CD4-positive, alpha-beta T cell (primary cell): Measurements from ENCODE around the gene CDH24. TPM values are rescaled to one million over a fixed set of nuclear protein-coding genes. Genes with fewer than 3 reads are reported as not detected.

Experiments
- ATAC-seq: fragments of 200-7000 bp; cut with Tn5 transposase; one replicate; pipeline ENCODE4 v1.10.0; 2022; ENCODE audit warnings: mild to moderate bottlenecking; ENCODE audit not compliant: poor library complexity
- CTCF ChIA-PET: fragments of 350-600 bp; sonication (Branson Sonifier 250); formaldehyde crosslinking; loops from one replicate; lab custom pipeline; 2021; ENCODE audit warnings: antibody characterized with exemption, inconsistent platforms; lab: Charles Lee
- POLR2A ChIA-PET: fragments of 350-600 bp; sonication (Branson Sonifier 250); formaldehyde crosslinking; loops from one replicate; lab custom pipeline; 2021; ENCODE audit warnings: antibody characterized with exemption, inconsistent platforms; lab: Charles Lee
- DNase-seq, 14 experiments: peaks; one replicate each; pipeline ENCODE4 v3.0.0-alpha.2; 2013 to 2020; ENCODE audit warnings: mixed read lengths in 2 of 14
- H3K27ac ChIP-seq, 2 donors: one replicate each; pipeline versions ENCODE4 v1.5.1 to v1.7.0; 2013; ENCODE audit warnings: low read length in 2 of 2, low read depth in 1 of 2, mild to moderate bottlenecking in 1 of 2
- H3K27me3 ChIP-seq, 2 experiments: 1 replicate in 1 of 2; 2 replicates in 1 of 2; pipeline versions ENCODE4 v1.6.1 to v1.7.0; 2013; ENCODE audit warnings: low read length in 2 of 2, control low read depth in 1 of 2, mild to moderate bottlenecking in 1 of 2, moderate library complexity in 1 of 2; ENCODE audit not compliant: insufficient read depth in 2 of 2, control insufficient read depth in 1 of 2
- H3K36me3 ChIP-seq: one replicate; pipeline ENCODE4 v1.6.1; 2013; ENCODE audit warnings: low read length, control low read depth; ENCODE audit not compliant: insufficient read depth
- H3K4me1 ChIP-seq: one replicate; pipeline ENCODE4 v1.6.1; 2013; ENCODE audit warnings: low read length, control low read depth; ENCODE audit not compliant: insufficient read depth
- H3K4me3 ChIP-seq: one replicate; pipeline ENCODE4 v1.5.1; 2013; ENCODE audit warnings: mild to moderate bottlenecking, low read length, moderate library complexity
- H3K9me3 ChIP-seq, 2 experiments: 1 replicate in 1 of 2; 2 replicates in 1 of 2; pipeline versions ENCODE4 v1.6.1 to v1.7.0; 2013; ENCODE audit warnings: low read length in 2 of 2, mild to moderate bottlenecking in 2 of 2, control low read depth in 1 of 2, moderate library complexity in 1 of 2; ENCODE audit not compliant: control insufficient read depth in 1 of 2, insufficient read depth in 1 of 2
- H3K27ac Mint-ChIP-seq: one replicate; pipeline ENCODE4 v1.8.0; 2020; ENCODE audit warnings: mixed read lengths
- H3K27me3 Mint-ChIP-seq: one replicate; pipeline ENCODE4 v1.8.0; 2021; ENCODE audit warnings: mixed read lengths
- H3K36me3 Mint-ChIP-seq: one replicate; pipeline ENCODE4 v1.8.0; 2021; ENCODE audit warnings: low read depth, mixed read lengths
- H3K4me1 Mint-ChIP-seq: one replicate; pipeline ENCODE4 v1.8.0; 2021; ENCODE audit warnings: low read depth, mixed read lengths
- H3K4me3 Mint-ChIP-seq: one replicate; pipeline ENCODE4 v1.8.0; 2020; ENCODE audit warnings: mild to moderate bottlenecking, mixed read lengths
- H3K9me3 Mint-ChIP-seq: one replicate; pipeline ENCODE4 v1.8.0; 2020; ENCODE audit warnings: mixed read lengths
- intact Hi-C, 2 experiments: fragments of 100-400 bp; cut with DNase I in 1 of 2; cut with micrococcal nuclease in 1 of 2; formaldehyde crosslinking; loops; one replicate each; pipeline versions ENCODE4 v1.15.1 to v1.9.0; 2023 to 2025; cut with DNase I, micrococcal nuclease
- total RNA-seq, 174 experiments: library from RNA in 2 of 174; stranded (reverse) in 2 of 174; gene quantifications; one replicate each; pipeline ENCODE4 v1.2.3 and lab custom pipeline; 2021 to 2026
- TF ChIP-seq, protein P1 (sequence below): fragments of 200-600 bp; IDR thresholded peaks from one replicate; pipeline ENCODE4 v1.8.0; 2022; ENCODE audit warnings: antibody characterized with exemption, mild to moderate bottlenecking

Gene CDH24
- total RNA-seq, 2 experiments from 2014 or later: 3.3 to 3.7 TPM

DNA sequence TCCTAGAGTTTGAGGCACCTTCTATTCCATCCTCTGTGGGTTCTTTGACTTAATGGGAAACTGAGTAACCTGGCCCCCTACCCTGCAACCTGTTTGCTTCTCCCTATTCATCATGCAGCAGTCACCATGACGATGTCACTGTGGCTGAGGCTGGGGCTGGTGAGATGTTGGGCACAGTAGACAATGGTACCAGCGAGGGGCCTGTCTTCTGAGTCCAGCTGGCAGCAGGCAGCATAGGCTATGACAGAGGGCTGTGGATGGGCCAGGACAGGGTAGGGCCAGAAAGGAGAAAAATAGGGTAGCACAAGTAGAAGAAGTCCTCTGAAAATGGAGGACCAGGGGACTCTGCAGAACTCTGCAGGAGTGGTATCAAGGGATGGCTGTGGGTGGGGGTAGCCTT lies 45.5 kb upstream of the CDH24 start:
- TF ChIP-seq, protein P1, sequence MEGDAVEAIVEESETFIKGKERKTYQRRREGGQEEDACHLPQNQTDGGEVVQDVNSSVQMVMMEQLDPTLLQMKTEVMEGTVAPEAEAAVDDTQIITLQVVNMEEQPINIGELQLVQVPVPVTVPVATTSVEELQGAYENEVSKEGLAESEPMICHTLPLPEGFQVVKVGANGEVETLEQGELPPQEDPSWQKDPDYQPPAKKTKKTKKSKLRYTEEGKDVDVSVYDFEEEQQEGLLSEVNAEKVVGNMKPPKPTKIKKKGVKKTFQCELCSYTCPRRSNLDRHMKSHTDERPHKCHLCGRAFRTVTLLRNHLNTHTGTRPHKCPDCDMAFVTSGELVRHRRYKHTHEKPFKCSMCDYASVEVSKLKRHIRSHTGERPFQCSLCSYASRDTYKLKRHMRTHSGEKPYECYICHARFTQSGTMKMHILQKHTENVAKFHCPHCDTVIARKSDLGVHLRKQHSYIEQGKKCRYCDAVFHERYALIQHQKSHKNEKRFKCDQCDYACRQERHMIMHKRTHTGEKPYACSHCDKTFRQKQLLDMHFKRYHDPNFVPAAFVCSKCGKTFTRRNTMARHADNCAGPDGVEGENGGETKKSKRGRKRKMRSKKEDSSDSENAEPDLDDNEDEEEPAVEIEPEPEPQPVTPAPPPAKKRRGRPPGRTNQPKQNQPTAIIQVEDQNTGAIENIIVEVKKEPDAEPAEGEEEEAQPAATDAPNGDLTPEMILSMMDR: no peak
- Mint-ChIP-seq H3K4me3 (no peak overlapping the region), H3K27ac (no peak overlapping the region), H3K9me3 (no peaks in the 10 kb centered on the region), H3K27me3 (no peaks in the 10 kb centered on the region), H3K4me1 (peaks cover 17% of the 10 kb centered on the region), H3K36me3 (peaks cover 20% of the 10 kb centered on the region)
- DNase-seq (no peak), ATAC-seq (no peak)
- peaks cover 2% of the 10 kb centered on the region for H3K4me1 ChIP-seq
- no peaks in the 10 kb centered on the region for H3K27me3 ChIP-seq
- intact Hi-C loops: no loop called here
- ChIA-PET POLR2A (interaction anchor here (1.0 kb wide), 1 partner anchor 17 kb away, joined by 4 read pairs; no protein-coding TSS in a partner anchor), CTCF (interaction anchor here (1.4 kb wide), 1 partner anchor 17 kb away, joined by 3 read pairs; no protein-coding TSS in a partner anchor)
- peaks cover 17% of the 10 kb centered on the region for H3K36me3 ChIP-seq
- no peak overlapping the region for H3K4me3 ChIP-seq
- no peak overlapping the region for H3K27ac ChIP-seq
- H3K9me3 ChIP-seq: no peaks in the 10 kb centered on the region

DNA sequence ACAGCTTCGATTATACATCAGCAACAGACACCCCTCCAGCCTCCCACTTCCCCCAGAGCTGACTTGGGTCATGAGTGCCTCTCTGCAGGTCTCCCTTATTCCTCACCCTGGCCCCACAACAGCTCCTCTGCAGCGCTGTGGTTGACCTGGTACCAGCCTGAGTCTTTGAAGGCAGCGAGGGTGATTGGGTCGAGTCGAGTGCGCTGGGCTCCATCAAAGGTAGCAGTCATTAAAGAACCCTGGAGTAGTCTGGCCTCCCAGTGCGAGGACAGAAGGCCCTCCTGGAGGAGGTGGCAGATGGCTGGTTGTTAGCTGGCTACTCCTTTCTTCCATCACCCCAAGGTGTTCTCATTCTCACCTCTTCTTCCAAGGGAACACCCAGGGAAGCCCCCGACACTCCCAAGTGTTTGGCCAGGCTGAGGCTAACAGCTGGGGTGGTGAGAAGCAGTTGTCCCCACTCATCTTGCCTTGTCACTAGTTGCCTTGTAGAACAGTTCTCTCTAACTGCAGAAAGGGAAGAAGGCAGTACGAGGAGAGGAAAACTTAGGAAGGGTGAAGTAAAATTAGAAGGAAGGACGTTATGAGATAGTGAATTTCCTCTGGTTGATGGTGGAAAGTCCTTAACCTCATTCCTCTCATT lies 44.8 kb upstream of the CDH24 start:
- peaks cover 21% of the 10 kb centered on the region for H3K36me3 ChIP-seq
- H3K27ac ChIP-seq: no peak overlapping the region
- POLR2A ChIA-PET: interaction anchor here (1.0 kb wide), 1 partner anchor 18 kb away, joined by 4 read pairs; no protein-coding TSS in a partner anchor
- Mint-ChIP-seq H3K36me3 (peaks cover 27% of the 10 kb centered on the region), H3K4me3 (no peak overlapping the region), H3K9me3 (no peaks in the 10 kb centered on the region), H3K4me1 (peaks cover 24% of the 10 kb centered on the region), H3K27ac (no peak overlapping the region), H3K27me3 (no peaks in the 10 kb centered on the region)
- intact Hi-C loops: no loop called here
- TF ChIP-seq, protein P1: no peak
- CTCF ChIA-PET: interaction anchor here (1.4 kb wide), 1 partner anchor 18 kb away, joined by 3 read pairs; no protein-coding TSS in a partner anchor
- ATAC-seq (no peak), DNase-seq (no peak)
- no peak overlapping the region for H3K4me3 ChIP-seq
- H3K9me3 ChIP-seq: no peaks in the 10 kb centered on the region
- peaks cover 4% of the 10 kb centered on the region for H3K4me1 ChIP-seq
- no peaks in the 10 kb centered on the region for H3K27me3 ChIP-seq

- Mint-ChIP-seq H3K9me3 (no peaks in the 10 kb centered on the region), H3K4me3 (no peak overlapping the region), H3K36me3 (peaks cover 30% of the 10 kb centered on the region), H3K27ac (no peak overlapping the region), H3K4me1 (peaks cover 31% of the 10 kb centered on the region), H3K27me3 (no peaks in the 10 kb centered on the region)
- Histone ChIP-seq H3K4me3 (no peak overlapping the region), H3K36me3 (peaks cover 21% of the 10 kb centered on the region), H3K27ac (no peak overlapping the region), H3K27me3 (no peaks in the 10 kb centered on the region), H3K9me3 (no peaks in the 10 kb centered on the region), H3K4me1 (peaks cover 10% of the 10 kb centered on the region)
- ChIA-PET CTCF (interaction anchor here (1.4 to 2.6 kb wide), 2 partner anchors 19 kb away, joined by 3 to 13 read pairs; no protein-coding TSS in a partner anchor), POLR2A (interaction anchor here (1.0 kb wide), 1 partner anchor 18 kb away, joined by 4 read pairs; no protein-coding TSS in a partner anchor)
- no peak for DNase-seq
- ATAC-seq: no peak
- TF ChIP-seq, protein P1: no peak
- intact Hi-C loops: no loop called here
These were observed 44.1 kb upstream of the CDH24 start for GRCh38 chr14:23101213-23101970.
